ENCODE measurements around the gene ARHGAP18. TPM values are rescaled to one million over a fixed set of nuclear protein-coding genes. Genes with fewer than 3 reads are reported as not detected.

ARHGAP18 gene
- total RNA-seq, 4 donors from 2014 or later, result 9.6 to 16.8 (median 13.9) TPM

GRCh38 chr6:129710450-129711270 lies 683 bp upstream of the ARHGAP18 start:
- Histone ChIP-seq H3K4me1 (peaks cover 0 to 43% (median 11%) of the 10 kb centered on the region in 4 donors), H3K9me3 (no peaks in the 10 kb centered on the region), H3K27me3 (no peaks in the 10 kb centered on the region), H3K27ac (peak overlapping the region in 3 of 4 donors; percentile 72 to 87 (median 85)), H3K36me3 (no peaks in the 10 kb centered on the region), H3K4me3 (peak overlapping the region; percentile 27 to 66 (median 53))
- TF ChIP-seq EP300 (IDR thresholded peaks at IDR 0.05) (no peak), POLR2A (IDR thresholded peaks at IDR 0.05) (no peak)
- TF ChIP-seq, protein P1, sequence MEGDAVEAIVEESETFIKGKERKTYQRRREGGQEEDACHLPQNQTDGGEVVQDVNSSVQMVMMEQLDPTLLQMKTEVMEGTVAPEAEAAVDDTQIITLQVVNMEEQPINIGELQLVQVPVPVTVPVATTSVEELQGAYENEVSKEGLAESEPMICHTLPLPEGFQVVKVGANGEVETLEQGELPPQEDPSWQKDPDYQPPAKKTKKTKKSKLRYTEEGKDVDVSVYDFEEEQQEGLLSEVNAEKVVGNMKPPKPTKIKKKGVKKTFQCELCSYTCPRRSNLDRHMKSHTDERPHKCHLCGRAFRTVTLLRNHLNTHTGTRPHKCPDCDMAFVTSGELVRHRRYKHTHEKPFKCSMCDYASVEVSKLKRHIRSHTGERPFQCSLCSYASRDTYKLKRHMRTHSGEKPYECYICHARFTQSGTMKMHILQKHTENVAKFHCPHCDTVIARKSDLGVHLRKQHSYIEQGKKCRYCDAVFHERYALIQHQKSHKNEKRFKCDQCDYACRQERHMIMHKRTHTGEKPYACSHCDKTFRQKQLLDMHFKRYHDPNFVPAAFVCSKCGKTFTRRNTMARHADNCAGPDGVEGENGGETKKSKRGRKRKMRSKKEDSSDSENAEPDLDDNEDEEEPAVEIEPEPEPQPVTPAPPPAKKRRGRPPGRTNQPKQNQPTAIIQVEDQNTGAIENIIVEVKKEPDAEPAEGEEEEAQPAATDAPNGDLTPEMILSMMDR (IDR thresholded peaks at IDR 0.05), result no peak
- DNase-seq (ENCODE audit: low spot score in 2 of 2), result no peak
- 23 to 32% methylated on average over 14 of the region's 14 CpGs for WGBS, 2 donors

DNA sequence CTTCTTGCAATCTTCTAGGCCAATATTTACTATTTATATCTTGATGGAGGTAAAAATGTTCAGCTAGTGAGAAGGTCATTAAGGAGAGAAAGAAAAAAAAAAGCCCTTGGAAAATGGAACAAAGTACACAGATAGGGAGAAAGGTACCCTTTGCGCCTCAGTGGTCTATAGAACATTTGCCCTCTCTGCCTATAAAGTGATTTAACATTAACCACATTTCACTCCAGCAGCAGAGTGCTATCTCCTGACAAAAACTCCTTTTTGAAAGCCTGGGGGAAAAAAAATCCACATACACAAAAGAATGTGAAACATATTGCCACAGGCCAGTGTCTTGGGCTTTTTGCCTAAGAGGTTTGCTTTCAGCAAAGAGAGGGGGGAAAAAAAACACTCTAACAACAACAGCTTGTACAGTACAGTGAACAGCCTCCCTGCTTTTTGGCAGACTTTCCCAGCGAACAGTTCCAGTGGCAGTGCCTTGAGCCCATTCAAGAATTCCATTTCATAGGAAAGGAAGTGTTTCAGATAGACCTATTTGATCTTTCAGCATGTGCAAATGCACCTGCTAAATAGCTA lies 695 bp downstream of the ARHGAP18 start:
- Histone ChIP-seq H3K4me1 (peaks cover 0 to 38% (median 11%) of the 10 kb centered on the region in 4 donors), H3K9me3 (no peaks in the 10 kb centered on the region), H3K36me3 (no peaks in the 10 kb centered on the region), H3K27ac (peak overlapping the region; percentile 35 to 87 (median 78)), H3K27me3 (no peaks in the 10 kb centered on the region), H3K4me3 (peak overlapping the region; percentile 27 to 66 (median 53))
- WGBS, 2 donors, result 14 to 24% methylated on average over 2 of the region's 2 CpGs
- peak in 1 of 2 donors; percentile 36 for DNase-seq (ENCODE audit: low spot score in 2 of 2)
- TF ChIP-seq, protein P1 (IDR thresholded peaks at IDR 0.05), result no peak

DNA sequence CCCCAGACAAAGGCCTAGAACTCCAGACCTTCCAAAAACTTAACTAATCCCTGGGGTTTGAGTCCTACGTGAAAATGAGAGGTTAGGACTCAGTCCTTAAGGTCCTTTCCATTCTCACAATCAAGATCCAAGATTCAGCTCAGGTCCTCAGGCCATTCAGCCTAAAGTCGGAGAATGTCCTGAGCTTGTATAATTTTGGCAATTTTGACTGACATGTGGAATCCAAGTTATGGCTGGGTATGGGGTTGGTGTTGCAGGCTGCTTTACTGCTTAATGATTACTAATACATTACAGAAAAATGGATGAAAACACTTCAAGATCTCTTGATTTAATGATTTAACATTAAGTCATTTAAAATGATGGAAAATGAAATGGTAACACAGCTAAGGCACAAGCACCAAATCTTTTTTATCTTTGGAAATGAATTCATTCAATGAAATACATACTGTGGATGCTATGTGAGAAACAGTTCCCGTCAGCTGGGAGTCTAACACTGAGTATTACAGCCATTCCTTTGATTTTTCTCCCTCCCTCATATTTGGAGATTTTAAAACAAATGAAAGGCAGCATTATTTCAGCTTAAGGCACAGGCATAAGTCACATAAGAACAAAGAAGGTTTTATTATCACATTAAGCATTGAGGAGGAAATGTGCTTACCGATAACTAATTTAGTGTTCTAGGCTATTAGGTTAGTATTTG lies 1.3 kb downstream of the ARHGAP18 start:
- H3K4me3 ChIP-seq, result peak overlapping the region; percentile 27 to 66 (median 53)
- TF ChIP-seq POLR2A (IDR thresholded peaks at IDR 0.05) (no peak), EP300 (IDR thresholded peaks at IDR 0.05) (no peak)
- TF ChIP-seq, protein P1 (IDR thresholded peaks at IDR 0.05), result no peak
- DNase-seq (ENCODE audit: low spot score in 2 of 2), result no peak
- H3K9me3 ChIP-seq, result no peaks in the 10 kb centered on the region
- peaks cover 0 to 32% (median 11%) of the 10 kb centered on the region in 4 donors for H3K4me1 ChIP-seq
- WGBS, 2 donors, result 28 to 36% methylated on average over 4 of the region's 4 CpGs
- H3K27me3 ChIP-seq, result no peaks in the 10 kb centered on the region
- H3K36me3 ChIP-seq, result no peaks in the 10 kb centered on the region
- H3K27ac ChIP-seq, result peak overlapping the region; percentile 35 to 87 (median 78)

DNA sequence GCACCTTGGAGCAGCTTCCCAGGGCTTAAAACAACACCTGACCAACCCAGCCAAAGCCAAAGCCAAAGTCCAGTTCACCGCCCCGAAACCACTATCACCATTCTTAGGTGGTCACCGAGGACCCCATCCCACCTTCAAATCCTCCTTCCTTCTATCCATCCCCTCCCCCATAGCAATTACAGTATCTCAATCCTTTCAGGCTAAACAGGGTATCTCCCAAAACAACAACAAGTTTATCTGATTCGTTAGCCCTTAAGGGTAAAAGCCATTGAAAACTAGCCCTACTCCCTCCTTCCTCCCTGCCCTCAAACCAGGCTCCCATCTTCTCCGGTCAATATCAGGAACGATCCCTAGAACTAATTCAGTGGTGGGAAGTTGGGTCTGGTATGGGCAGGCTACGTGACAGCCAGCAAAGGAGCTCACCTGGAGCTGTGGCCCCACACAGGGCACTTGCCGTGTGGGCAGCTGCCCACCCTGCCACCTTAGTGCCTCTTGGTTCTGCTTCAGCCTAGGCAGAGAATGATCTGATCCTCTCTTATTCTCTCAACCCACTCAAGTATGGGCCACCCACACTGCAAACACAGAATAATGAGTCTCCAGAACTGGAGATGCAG lies 2.0 kb downstream of the ARHGAP18 start:
- H3K9me3 ChIP-seq, result no peaks in the 10 kb centered on the region
- H3K27me3 ChIP-seq, result no peaks in the 10 kb centered on the region
- WGBS, 2 donors, result 77 to 86% methylated on average over 8 of the region's 8 CpGs
- TF ChIP-seq EP300 (IDR thresholded peaks at IDR 0.05) (no peak), POLR2A (IDR thresholded peaks at IDR 0.05) (no peak)
- TF ChIP-seq, protein P1 (IDR thresholded peaks at IDR 0.05), result no peak
- DNase-seq (ENCODE audit: low spot score in 2 of 2), result no peak
- peak overlapping the region in 3 of 4 donors; percentile 48 to 87 (median 85) for H3K27ac ChIP-seq
- peak overlapping the region in 3 of 4 donors; percentile 47 to 66 (median 59) for H3K4me3 ChIP-seq
- no peaks in the 10 kb centered on the region for H3K36me3 ChIP-seq
- H3K4me1 ChIP-seq, result peaks cover 0 to 32% (median 11%) of the 10 kb centered on the region in 4 donors
